Fibroblast of lung (primary cell): ENCODE results near the gene CFAP97D2.

ENCODE experiments used
- EZH2 ChIP-seq: IDR thresholded peaks from 2 replicates; pipeline ENCODE4 v1.5.1; 2012; ENCODE audit warnings: low read length, control low read depth, mild to moderate bottlenecking; ENCODE audit errors: missing control alignments
- TF ChIP-seq, protein P1 (sequence below), 2 donors: IDR thresholded peaks in 1 of 2; conservative IDR thresholded peaks in 1 of 2; 1 replicate in 1 of 2; 2 replicates in 1 of 2; pipeline ENCODE4 v1.5.1; 2011 to 2012; ENCODE audit warnings: low read length in 2 of 2, control low read depth in 1 of 2, inconsistent platforms in 1 of 2, low read depth in 1 of 2, mild to moderate bottlenecking in 1 of 2

DNA sequence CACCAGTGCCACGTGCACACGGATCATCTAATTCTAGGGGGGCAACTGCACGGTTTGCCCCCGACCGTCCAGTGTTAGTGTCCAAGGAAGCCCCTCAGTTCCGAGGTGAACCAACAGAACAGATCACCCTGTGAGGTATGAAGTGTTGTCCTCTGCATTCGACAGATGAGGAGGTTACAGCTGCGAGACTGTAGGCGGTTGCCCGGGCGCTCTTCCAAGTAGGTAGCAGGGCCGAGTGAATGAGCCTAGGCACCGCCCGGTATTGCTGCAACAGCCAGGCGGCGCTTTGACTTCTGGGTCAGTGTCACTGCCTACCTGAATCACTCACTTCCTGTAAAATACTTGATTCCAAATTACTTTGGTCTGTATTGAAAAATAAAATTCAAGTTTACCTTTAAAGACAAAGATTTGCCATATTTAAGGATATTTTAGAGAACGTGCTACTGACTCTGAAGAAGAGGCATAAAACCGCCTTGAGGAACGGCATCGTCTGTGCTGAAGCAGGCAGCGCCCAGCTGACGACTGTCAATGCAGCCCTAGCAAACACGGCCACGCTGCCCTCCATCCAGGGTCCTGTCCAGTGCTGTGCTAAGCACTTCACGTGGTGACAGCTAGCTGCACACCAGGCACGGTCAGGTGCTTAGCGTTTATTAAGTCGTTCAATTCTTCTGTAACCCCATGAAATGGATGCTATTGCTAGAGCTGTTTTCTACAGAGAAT, 27.3 kb upstream of the CFAP97D2 start:
- TF ChIP-seq, protein P1, sequence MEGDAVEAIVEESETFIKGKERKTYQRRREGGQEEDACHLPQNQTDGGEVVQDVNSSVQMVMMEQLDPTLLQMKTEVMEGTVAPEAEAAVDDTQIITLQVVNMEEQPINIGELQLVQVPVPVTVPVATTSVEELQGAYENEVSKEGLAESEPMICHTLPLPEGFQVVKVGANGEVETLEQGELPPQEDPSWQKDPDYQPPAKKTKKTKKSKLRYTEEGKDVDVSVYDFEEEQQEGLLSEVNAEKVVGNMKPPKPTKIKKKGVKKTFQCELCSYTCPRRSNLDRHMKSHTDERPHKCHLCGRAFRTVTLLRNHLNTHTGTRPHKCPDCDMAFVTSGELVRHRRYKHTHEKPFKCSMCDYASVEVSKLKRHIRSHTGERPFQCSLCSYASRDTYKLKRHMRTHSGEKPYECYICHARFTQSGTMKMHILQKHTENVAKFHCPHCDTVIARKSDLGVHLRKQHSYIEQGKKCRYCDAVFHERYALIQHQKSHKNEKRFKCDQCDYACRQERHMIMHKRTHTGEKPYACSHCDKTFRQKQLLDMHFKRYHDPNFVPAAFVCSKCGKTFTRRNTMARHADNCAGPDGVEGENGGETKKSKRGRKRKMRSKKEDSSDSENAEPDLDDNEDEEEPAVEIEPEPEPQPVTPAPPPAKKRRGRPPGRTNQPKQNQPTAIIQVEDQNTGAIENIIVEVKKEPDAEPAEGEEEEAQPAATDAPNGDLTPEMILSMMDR (conservative IDR thresholded peaks at IDR 0.05 in 1 of 2, IDR thresholded peaks at IDR 0.05 in 1 of 2; ENCODE audit: low read depth in 1 of 2, low read length in 2 of 2), result no peak
- TF ChIP-seq EZH2, result no peak
